Measurements from ENCODE around the gene YPEL1.

YPEL1 gene, protein sequence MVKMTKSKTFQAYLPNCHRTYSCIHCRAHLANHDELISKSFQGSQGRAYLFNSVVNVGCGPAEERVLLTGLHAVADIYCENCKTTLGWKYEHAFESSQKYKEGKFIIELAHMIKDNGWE

GRCh38 chr22:21735200-21736083 lies at the start of gene YPEL1:
Gene YPEL1 (minus strand): TSS chr22:21735794. CDS start chr22:21710744, 25,050 bp downstream.
- peak; percentile 96 for DNase-seq (ENCODE audit: extremely low read depth, insufficient read length)
- H3K27me3 ChIP-seq (replicated peaks; ENCODE audit: control insufficient read depth, insufficient read depth, low read length) = no peaks in the 10 kb centered on the region

GRCh38 chr22:21780259-21780658 lies 44.7 kb upstream of the YPEL1 start:
- Histone ChIP-seq H3K36me3 (ENCODE audit: control insufficient read depth, insufficient read depth, low read length) (peaks cover 1% of the 10 kb centered on the region), H3K27me3 (replicated peaks; ENCODE audit: control insufficient read depth, insufficient read depth, low read length) (no peaks in the 10 kb centered on the region), H3K4me3 (replicated peaks; ENCODE audit: low read depth, low read length) (no peak overlapping the region)
- no peak for TF ChIP-seq CTCF (IDR thresholded peaks at IDR 0.05; ENCODE audit: insufficient read depth, low read length, poor library complexity, severe bottlenecking)
- DNase-seq (ENCODE audit: extremely low read depth, insufficient read length) = no peak

More at GRCh38 chr22:21735200-21736083, at the start of gene YPEL1:
- TF ChIP-seq CTCF (IDR thresholded peaks at IDR 0.05; ENCODE audit: insufficient read depth, low read length, poor library complexity, severe bottlenecking) = no peak
- no peaks in the 10 kb centered on the region for H3K36me3 ChIP-seq (ENCODE audit: control insufficient read depth, insufficient read depth, low read length)
- H3K4me3 ChIP-seq (replicated peaks; ENCODE audit: low read depth, low read length) = peak within 1 kb of the TSS; percentile 67

GRCh38 chr22:21779444-21779843 lies 43.9 kb upstream of the YPEL1 start:
- Histone ChIP-seq H3K36me3 (ENCODE audit: control insufficient read depth, insufficient read depth, low read length) (peaks cover 1% of the 10 kb centered on the region; the same call in 1 of the 2 replicates), H3K4me3 (replicated peaks; ENCODE audit: low read depth, low read length) (no peak overlapping the region), H3K27me3 (replicated peaks; ENCODE audit: control insufficient read depth, insufficient read depth, low read length) (no peaks in the 10 kb centered on the region)
- no peak for TF ChIP-seq CTCF (IDR thresholded peaks at IDR 0.05; ENCODE audit: insufficient read depth, low read length, poor library complexity, severe bottlenecking)
- no peak for DNase-seq (ENCODE audit: extremely low read depth, insufficient read length)

DNA sequence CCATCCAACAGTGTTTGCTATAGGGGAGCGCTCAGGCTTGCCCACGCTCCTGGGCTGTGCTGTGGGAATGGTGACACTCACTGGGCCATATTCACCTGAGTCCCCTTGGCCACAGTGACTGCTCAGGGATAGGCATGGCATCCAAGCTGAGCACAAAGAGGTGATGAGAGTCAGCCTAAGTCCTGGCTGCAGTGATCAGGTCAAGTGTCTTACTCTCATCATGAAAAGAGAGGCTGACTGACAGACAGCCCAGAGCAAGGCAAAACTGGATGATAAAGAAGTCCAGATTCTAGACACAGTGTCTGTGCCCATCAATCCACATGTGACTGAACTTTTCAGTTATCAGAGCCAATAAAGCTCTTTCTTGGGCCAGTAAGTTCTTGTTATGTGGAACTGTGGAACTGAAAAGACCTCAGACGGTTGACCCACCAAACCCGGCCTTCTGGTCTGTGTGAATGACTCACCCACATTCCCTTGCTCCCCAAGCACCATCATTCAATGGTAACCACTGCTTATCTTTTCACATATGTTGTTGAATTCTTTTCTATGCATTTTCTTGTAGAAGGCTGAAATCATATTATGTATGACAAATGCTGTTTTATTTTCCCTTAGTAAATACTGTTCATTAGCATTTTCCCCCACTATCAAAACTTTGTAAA lies 43.2 kb upstream of the YPEL1 start:
- DNase-seq (ENCODE audit: extremely low read depth, insufficient read length) = no peak

GRCh38 chr22:21771631-21771976 lies 36.0 kb upstream of the YPEL1 start:
- no peak overlapping the region for H3K4me3 ChIP-seq (replicated peaks; ENCODE audit: low read depth, low read length)
- no peak for TF ChIP-seq CTCF (IDR thresholded peaks at IDR 0.05; ENCODE audit: insufficient read depth, low read length, poor library complexity, severe bottlenecking)

More for the DNA sequence above, 43.2 kb upstream of the YPEL1 start:
- no peak for TF ChIP-seq CTCF (IDR thresholded peaks at IDR 0.05; ENCODE audit: insufficient read depth, low read length, poor library complexity, severe bottlenecking)
- Histone ChIP-seq H3K36me3 (ENCODE audit: control insufficient read depth, insufficient read depth, low read length) (peaks cover 1% of the 10 kb centered on the region), H3K4me3 (replicated peaks; ENCODE audit: low read depth, low read length) (no peak overlapping the region), H3K27me3 (replicated peaks; ENCODE audit: control insufficient read depth, insufficient read depth, low read length) (no peaks in the 10 kb centered on the region)

More at GRCh38 chr22:21771631-21771976, 36.0 kb upstream of the YPEL1 start:
- peaks cover 20% of the 10 kb centered on the region for H3K36me3 ChIP-seq (ENCODE audit: control insufficient read depth, insufficient read depth, low read length)
- H3K27me3 ChIP-seq (replicated peaks; ENCODE audit: control insufficient read depth, insufficient read depth, low read length) = no peaks in the 10 kb centered on the region
- no peak for DNase-seq (ENCODE audit: extremely low read depth, insufficient read length)
